ENCODE measurements around the gene PARVG. TPM values are rescaled to one million over a fixed set of nuclear protein-coding genes. Genes with fewer than 3 reads are reported as not detected.
A peak's percentile ranks its signal among the peaks of the same experiment; 100 is the strongest.

Gene PARVG
- total RNA-seq, 4 donors from 2014 or later: 2.4 to 7.1 (median 5.5) TPM

DNA sequence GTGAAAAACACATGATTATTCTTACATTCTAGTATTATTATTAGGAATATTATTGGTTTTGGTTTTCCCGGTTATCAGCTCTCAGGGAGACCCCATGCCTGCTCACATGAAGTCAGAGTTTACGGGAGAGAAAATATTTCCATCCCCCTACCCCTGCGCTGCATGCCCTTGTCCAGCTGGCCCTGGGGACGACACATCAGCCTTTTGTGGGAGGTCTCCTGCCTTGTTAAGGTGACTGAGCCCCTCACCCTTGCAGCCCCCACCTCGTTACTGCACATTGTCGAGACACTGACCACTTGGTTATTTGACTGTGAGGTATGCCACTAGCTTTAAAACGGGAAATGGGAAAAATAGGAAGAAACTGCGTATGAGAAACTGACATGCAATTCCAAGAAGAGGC, 63.0 kb downstream of the PARVG start:
- Histone ChIP-seq H3K4me3 (replicated peaks in 1 of 3) (no peak overlapping the region), H3K4me1 (no peaks in the 10 kb centered on the region), H3K9me3 (no peaks in the 10 kb centered on the region), H3K36me3 (no peaks in the 10 kb centered on the region), H3K27ac (no peak overlapping the region), H3K27me3 (no peaks in the 10 kb centered on the region)
- 87 to 88% methylated on average over 8 of the region's 8 CpGs for WGBS, 2 donors
- DNase-seq: no peak
- intact Hi-C loops (cut with DNase I): no loop called here
- no peak for TF ChIP-seq POLR2A (IDR thresholded peaks at IDR 0.05)
- TF ChIP-seq, protein P1, sequence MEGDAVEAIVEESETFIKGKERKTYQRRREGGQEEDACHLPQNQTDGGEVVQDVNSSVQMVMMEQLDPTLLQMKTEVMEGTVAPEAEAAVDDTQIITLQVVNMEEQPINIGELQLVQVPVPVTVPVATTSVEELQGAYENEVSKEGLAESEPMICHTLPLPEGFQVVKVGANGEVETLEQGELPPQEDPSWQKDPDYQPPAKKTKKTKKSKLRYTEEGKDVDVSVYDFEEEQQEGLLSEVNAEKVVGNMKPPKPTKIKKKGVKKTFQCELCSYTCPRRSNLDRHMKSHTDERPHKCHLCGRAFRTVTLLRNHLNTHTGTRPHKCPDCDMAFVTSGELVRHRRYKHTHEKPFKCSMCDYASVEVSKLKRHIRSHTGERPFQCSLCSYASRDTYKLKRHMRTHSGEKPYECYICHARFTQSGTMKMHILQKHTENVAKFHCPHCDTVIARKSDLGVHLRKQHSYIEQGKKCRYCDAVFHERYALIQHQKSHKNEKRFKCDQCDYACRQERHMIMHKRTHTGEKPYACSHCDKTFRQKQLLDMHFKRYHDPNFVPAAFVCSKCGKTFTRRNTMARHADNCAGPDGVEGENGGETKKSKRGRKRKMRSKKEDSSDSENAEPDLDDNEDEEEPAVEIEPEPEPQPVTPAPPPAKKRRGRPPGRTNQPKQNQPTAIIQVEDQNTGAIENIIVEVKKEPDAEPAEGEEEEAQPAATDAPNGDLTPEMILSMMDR (IDR thresholded peaks at IDR 0.05): no peak

DNA sequence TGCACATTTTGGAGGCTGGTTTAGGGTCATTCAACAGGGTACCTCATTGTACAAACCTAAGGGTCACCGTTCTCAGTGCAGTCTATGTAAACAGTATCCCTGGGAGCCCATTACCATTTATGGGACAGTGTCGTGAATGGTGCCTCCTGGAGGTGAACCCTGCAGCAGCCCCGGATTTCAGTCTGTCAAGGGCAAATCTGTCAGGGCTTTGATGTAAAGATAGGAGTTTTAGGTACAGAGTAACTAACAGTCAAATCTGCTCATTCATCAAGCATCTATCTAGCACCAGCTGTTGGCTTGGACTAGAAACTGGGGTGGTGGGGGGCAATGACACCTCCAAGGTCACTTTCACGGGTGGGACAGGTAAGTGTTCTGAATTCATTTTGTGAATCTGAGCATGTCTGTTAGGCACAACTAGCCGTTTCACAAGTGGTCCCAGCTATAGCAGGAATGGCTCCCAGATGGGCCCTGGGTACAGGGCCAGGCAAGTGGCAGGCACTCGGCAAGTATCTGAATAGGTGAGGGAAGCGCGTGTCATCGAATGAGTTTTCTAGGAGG, 63.6 kb downstream of the PARVG start:
- Histone ChIP-seq H3K4me3 (replicated peaks in 1 of 3) (no peak overlapping the region), H3K4me1 (no peaks in the 10 kb centered on the region), H3K36me3 (no peaks in the 10 kb centered on the region), H3K27me3 (no peaks in the 10 kb centered on the region), H3K27ac (no peak overlapping the region), H3K9me3 (no peaks in the 10 kb centered on the region)
- intact Hi-C loops (cut with DNase I): no loop called here
- TF ChIP-seq, protein P1 (IDR thresholded peaks at IDR 0.05): no peak
- TF ChIP-seq POLR2A (IDR thresholded peaks at IDR 0.05): no peak
- no peak for DNase-seq
- WGBS, 2 donors: 88 to 92% methylated on average over 9 of the region's 9 CpGs

DNA sequence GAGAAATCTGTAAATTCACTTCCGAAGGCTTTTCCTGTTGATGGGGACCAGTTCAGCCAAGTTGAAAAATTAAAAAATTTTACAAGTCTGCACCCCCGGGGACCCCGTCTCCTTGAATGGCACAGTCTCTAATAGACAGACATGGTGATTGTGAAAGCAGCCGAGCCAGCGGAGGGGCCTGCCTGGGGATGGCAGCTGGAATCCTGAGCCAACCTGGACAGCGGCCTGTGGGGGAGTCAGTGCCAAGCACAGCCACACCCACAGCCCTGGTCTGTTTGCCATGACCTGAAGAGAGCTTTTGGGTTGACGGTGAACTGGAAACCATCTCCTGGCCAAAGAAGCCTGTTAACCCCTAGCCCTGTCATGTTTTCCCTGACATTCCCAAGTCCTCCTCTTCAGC, 64.7 kb downstream of the PARVG start:
- H3K27ac ChIP-seq: no peak overlapping the region
- no peak overlapping the region for H3K4me3 ChIP-seq (replicated peaks in 1 of 3)
- TF ChIP-seq, protein P1 (IDR thresholded peaks at IDR 0.05): no peak
- TF ChIP-seq POLR2A (IDR thresholded peaks at IDR 0.05): no peak
- no peaks in the 10 kb centered on the region for H3K36me3 ChIP-seq
- DNase-seq: peak; percentile 44 to 47
- no peaks in the 10 kb centered on the region for H3K27me3 ChIP-seq
- intact Hi-C loops (cut with DNase I): no loop called here
- no peaks in the 10 kb centered on the region for H3K9me3 ChIP-seq
- H3K4me1 ChIP-seq: no peaks in the 10 kb centered on the region
- WGBS, 2 donors: 58 to 75% methylated on average over 7 of the region's 7 CpGs

DNA sequence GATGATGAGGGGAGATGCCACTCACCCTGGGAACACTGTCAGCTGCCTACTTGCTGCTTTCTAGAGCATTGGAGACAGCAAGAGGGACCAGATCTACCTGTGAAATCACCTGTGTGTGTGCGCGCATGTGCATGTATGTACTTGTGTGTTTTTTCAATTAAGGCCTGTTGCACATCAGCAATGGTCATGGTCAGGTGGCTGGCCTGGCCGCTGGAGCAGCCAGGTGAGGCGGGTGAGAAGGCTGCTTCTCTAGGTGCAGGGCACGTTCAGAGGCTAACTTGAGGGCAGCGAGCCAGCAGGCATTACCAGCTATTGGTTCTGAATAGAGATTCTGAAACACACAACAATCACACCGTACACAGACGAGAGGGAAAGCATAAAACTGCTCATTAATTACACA, 65.1 kb downstream of the PARVG start:
- Histone ChIP-seq H3K36me3 (no peaks in the 10 kb centered on the region), H3K4me3 (replicated peaks in 1 of 3) (no peak overlapping the region), H3K27me3 (no peaks in the 10 kb centered on the region), H3K4me1 (no peaks in the 10 kb centered on the region), H3K27ac (no peak overlapping the region), H3K9me3 (no peaks in the 10 kb centered on the region)
- DNase-seq: peak; percentile 36 to 48
- intact Hi-C loops (cut with DNase I): no loop called here
- TF ChIP-seq, protein P1 (IDR thresholded peaks at IDR 0.05): no peak
- TF ChIP-seq POLR2A (IDR thresholded peaks at IDR 0.05): no peak
- WGBS, 2 donors: 74 to 76% methylated on average over 8 of the region's 8 CpGs

DNA sequence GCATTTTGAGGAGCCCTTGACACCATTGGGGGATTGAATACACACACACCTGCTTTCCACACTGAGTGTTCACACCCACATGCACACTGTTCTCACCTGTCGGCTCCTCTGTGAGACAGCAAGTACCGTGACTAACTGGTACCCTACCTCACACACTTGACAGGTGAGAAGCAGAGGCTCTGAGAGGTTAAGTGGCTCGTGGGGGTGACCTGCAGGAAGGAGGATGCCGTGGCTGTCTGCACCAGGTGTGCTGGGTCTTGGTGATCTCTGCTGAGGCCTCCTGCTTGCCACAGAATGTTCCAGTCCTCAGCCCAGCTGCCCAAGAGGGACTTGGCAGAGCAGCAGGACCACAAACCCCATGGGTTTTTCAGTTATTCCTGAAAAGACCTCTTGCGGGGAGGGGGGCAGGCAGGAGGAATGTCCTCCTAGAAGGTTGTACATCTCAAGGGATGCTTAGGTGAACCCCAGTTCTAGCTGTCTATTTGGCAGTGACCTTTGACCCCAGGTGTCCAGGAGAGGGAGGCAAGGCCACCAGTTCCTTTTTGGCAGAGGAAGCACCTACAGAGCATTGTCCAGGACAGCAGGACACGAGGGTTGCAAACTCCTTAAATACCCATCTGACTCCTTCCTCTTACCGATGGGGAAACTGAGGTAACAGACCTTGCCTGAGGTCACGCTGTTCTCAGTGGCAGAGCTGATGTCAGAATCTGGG, 66.0 kb downstream of the PARVG start:
- Histone ChIP-seq H3K4me1 (no peaks in the 10 kb centered on the region), H3K36me3 (no peaks in the 10 kb centered on the region), H3K4me3 (replicated peaks in 1 of 3) (no peak overlapping the region), H3K9me3 (no peaks in the 10 kb centered on the region), H3K27me3 (no peaks in the 10 kb centered on the region), H3K27ac (no peak overlapping the region)
- TF ChIP-seq, protein P1 (IDR thresholded peaks at IDR 0.05): no peak
- TF ChIP-seq POLR2A (IDR thresholded peaks at IDR 0.05): no peak
- WGBS, 2 donors: 86 to 93% methylated on average over 3 to 7 of the region's 8 CpGs
- no peak for DNase-seq
- intact Hi-C loops (cut with DNase I): no loop called here
